ENCODE results near the gene P2RX3. TPM values are rescaled to one million over a fixed set of nuclear protein-coding genes. Genes with fewer than 3 reads are reported as not detected.

The P2RX3 gene
- total and polyA plus RNA-seq, 2 experiments from 2014 or later = 0.15 to 0.35 TPM

- DNase-seq (ENCODE audit: low spot score) = no peak
- no peak for ATAC-seq
Measured at GRCh38 chr11:57376095-57377090, 38.2 kb downstream of the P2RX3 start.

More at GRCh38 chr11:57376095-57377090, 38.2 kb downstream of the P2RX3 start:
- H3K4me3 Mint-ChIP-seq = no peak overlapping the region
- Histone ChIP-seq H3F3A (replicated peaks; ENCODE audit: low read depth) (no peaks in the 10 kb centered on the region), H3K9me2 (ENCODE audit: insufficient read depth) (no peaks in the 10 kb centered on the region), H3K27ac (ENCODE audit: low read depth) (no peak overlapping the region), H3K79me2 (replicated peaks; ENCODE audit: insufficient read depth) (no peaks in the 10 kb centered on the region), H3K4me2 (no peak overlapping the region; the same call in 1 of the 2 replicates), H3K36me3 (ENCODE audit: insufficient read depth) (no peaks in the 10 kb centered on the region), H4K20me1 (replicated peaks; ENCODE audit: insufficient read depth) (no peaks in the 10 kb centered on the region), H2AFZ (no peak overlapping the region), H3K27me3 (ENCODE audit: insufficient read depth) (no peaks in the 10 kb centered on the region), H3K4me1 (ENCODE audit: insufficient read depth) (no peaks in the 10 kb centered on the region), H3K4me3 (no peak overlapping the region)
- H3K27ac Mint-ChIP-seq = no peak overlapping the region
- H3K27me3 Mint-ChIP-seq (ENCODE audit: insufficient read depth, low read depth, poor library complexity) = peaks cover 8% of the 10 kb centered on the region
- H3K9me3 Mint-ChIP-seq = peaks cover 3% of the 10 kb centered on the region; the same call in 1 of the 3 replicates
- H3K36me3 Mint-ChIP-seq (ENCODE audit: low read depth) = no peaks in the 10 kb centered on the region
- TF ChIP-seq CREB1 (CRISPR knock-in tag; IDR thresholded peaks at IDR 0.05; ENCODE audit: low read depth) = no peak
- no peak for TF ChIP-seq POLR2AphosphoS5 (IDR thresholded peaks at IDR 0.05; ENCODE audit: low read depth)
- no peak for TF ChIP-seq STAT1 (IDR thresholded peaks at IDR 0.05; ENCODE audit: unreplicated experiment)
- TF ChIP-seq REST (IDR thresholded peaks at IDR 0.05; ENCODE audit: unreplicated experiment) = no peak
- TF ChIP-seq EZH2phosphoT487 (IDR thresholded peaks at IDR 0.05; ENCODE audit: unreplicated experiment) = no peak
- no peak for TF ChIP-seq JUNB (IDR thresholded peaks at IDR 0.05; ENCODE audit: unreplicated experiment)
- no peak for TF ChIP-seq ZNF114 (CRISPR knock-in tag; IDR thresholded peaks at IDR 0.05)
- TF ChIP-seq ETS1 (IDR thresholded peaks at IDR 0.05) = no peak
- TF ChIP-seq EZH2 (IDR thresholded peaks at IDR 0.05; ENCODE audit: low read depth, unreplicated experiment) = no peak
- TF ChIP-seq, protein P1, sequence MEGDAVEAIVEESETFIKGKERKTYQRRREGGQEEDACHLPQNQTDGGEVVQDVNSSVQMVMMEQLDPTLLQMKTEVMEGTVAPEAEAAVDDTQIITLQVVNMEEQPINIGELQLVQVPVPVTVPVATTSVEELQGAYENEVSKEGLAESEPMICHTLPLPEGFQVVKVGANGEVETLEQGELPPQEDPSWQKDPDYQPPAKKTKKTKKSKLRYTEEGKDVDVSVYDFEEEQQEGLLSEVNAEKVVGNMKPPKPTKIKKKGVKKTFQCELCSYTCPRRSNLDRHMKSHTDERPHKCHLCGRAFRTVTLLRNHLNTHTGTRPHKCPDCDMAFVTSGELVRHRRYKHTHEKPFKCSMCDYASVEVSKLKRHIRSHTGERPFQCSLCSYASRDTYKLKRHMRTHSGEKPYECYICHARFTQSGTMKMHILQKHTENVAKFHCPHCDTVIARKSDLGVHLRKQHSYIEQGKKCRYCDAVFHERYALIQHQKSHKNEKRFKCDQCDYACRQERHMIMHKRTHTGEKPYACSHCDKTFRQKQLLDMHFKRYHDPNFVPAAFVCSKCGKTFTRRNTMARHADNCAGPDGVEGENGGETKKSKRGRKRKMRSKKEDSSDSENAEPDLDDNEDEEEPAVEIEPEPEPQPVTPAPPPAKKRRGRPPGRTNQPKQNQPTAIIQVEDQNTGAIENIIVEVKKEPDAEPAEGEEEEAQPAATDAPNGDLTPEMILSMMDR (conservative IDR thresholded peaks at IDR 0.05; ENCODE audit: low read depth in 2 of 2) = no peak
- TF ChIP-seq, protein P2, sequence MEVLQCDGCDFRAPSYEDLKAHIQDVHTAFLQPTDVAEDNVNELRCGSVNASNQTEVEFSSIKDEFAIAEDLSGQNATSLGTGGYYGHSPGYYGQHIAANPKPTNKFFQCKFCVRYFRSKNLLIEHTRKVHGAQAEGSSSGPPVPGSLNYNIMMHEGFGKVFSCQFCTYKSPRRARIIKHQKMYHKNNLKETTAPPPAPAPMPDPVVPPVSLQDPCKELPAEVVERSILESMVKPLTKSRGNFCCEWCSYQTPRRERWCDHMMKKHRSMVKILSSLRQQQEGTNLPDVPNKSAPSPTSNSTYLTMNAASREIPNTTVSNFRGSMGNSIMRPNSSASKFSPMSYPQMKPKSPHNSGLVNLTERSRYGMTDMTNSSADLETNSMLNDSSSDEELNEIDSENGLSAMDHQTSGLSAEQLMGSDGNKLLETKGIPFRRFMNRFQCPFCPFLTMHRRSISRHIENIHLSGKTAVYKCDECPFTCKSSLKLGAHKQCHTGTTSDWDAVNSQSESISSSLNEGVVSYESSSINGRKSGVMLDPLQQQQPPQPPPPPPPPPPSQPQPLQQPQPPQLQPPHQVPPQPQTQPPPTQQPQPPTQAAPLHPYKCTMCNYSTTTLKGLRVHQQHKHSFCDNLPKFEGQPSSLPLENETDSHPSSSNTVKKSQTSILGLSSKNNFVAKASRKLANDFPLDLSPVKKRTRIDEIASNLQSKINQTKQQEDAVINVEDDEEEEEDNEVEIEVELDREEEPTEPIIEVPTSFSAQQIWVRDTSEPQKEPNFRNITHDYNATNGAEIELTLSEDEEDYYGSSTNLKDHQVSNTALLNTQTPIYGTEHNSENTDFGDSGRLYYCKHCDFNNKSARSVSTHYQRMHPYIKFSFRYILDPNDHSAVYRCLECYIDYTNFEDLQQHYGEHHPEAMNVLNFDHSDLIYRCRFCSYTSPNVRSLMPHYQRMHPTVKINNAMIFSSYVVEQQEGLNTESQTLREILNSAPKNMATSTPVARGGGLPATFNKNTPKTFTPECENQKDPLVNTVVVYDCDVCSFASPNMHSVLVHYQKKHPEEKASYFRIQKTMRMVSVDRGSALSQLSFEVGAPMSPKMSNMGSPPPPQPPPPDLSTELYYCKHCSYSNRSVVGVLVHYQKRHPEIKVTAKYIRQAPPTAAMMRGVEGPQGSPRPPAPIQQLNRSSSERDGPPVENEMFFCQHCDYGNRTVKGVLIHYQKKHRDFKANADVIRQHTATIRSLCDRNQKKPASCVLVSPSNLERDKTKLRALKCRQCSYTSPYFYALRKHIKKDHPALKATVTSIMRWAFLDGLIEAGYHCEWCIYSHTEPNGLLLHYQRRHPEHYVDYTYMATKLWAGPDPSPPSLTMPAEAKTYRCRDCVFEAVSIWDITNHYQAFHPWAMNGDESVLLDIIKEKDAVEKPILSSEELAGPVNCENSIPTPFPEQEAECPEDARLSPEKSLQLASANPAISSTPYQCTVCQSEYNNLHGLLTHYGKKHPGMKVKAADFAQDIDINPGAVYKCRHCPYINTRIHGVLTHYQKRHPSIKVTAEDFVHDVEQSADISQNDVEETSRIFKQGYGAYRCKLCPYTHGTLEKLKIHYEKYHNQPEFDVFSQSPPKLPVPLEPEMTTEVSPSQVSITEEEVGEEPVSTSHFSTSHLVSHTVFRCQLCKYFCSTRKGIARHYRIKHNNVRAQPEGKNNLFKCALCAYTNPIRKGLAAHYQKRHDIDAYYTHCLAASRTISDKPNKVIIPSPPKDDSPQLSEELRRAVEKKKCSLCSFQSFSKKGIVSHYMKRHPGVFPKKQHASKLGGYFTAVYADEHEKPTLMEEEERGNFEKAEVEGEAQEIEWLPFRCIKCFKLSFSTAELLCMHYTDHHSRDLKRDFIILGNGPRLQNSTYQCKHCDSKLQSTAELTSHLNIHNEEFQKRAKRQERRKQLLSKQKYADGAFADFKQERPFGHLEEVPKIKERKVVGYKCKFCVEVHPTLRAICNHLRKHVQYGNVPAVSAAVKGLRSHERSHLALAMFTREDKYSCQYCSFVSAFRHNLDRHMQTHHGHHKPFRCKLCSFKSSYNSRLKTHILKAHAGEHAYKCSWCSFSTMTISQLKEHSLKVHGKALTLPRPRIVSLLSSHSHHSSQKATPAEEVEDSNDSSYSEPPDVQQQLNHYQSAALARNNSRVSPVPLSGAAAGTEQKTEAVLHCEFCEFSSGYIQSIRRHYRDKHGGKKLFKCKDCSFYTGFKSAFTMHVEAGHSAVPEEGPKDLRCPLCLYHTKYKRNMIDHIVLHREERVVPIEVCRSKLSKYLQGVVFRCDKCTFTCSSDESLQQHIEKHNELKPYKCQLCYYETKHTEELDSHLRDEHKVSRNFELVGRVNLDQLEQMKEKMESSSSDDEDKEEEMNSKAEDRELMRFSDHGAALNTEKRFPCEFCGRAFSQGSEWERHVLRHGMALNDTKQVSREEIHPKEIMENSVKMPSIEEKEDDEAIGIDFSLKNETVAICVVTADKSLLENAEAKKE (CRISPR knock-in tag; IDR thresholded peaks at IDR 0.05) = no peak
- TF ChIP-seq ZNF331 (CRISPR knock-in tag; IDR thresholded peaks at IDR 0.05; ENCODE audit: low read depth) = no peak
- no peak for TF ChIP-seq NANOG (IDR thresholded peaks at IDR 0.05; ENCODE audit: borderline replicate concordance)
- H3K4me1 Mint-ChIP-seq = peaks cover 2% of the 10 kb centered on the region; the same call in 2 of the 3 replicates
